Uterus (tissue), 4 donors: ENCODE results near the gene MYBBP1A. TPM values are rescaled to one million over a fixed set of nuclear protein-coding genes. Genes with fewer than 3 reads are reported as not detected.
A peak's percentile ranks its signal among the peaks of the same experiment; 100 is the strongest.

ENCODE experiments used
- DNase-seq, 2 donors: peaks; one replicate each; pipeline ENCODE4 v3.0.0-alpha.2; 2019 to 2020
- H3K27ac ChIP-seq, 2 donors: fragments of 200-600 bp; sonication (generic); 1 replicate in 1 of 2; 2 replicates in 1 of 2; pipeline ENCODE4 v1.5.1; 2016 to 2018
- H3K27me3 ChIP-seq, 2 donors: fragments of 200-600 bp; sonication (generic); one replicate each; pipeline ENCODE4 v1.5.1; 2018 to 2019; ENCODE audit warnings: control low read depth in 1 of 2
- H3K36me3 ChIP-seq, 2 donors: fragments of 200-600 bp; sonication (generic); one replicate each; pipeline ENCODE4 v1.5.1; 2019; ENCODE audit warnings: control low read depth in 1 of 2
- H3K4me1 ChIP-seq, 2 donors: fragments of 200-600 bp; sonication (generic); one replicate each; pipeline ENCODE4 v1.5.1; 2018 to 2019; ENCODE audit warnings: control low read depth in 1 of 2
- H3K4me3 ChIP-seq, 2 donors: fragments of 200-600 bp; sonication (generic); 1 replicate in 1 of 2; 2 replicates in 1 of 2; pipeline ENCODE4 v1.5.1; 2018 to 2019; ENCODE audit warnings: mild to moderate bottlenecking in 1 of 2
- H3K9me3 ChIP-seq, 2 donors: fragments of 200-600 bp; sonication (generic); one replicate each; pipeline ENCODE4 v1.5.1; 2019; ENCODE audit warnings: control low read depth in 1 of 2
- POLR2A ChIP-seq, 2 donors: fragments of 450-650 bp; IDR thresholded peaks; one replicate each; pipeline ENCODE4 v1.6.1; 2016; ENCODE audit warnings: antibody characterized with exemption in 2 of 2, mild to moderate bottlenecking in 1 of 2, moderate library complexity in 1 of 2
- intact Hi-C: fragments of 100-400 bp; cut with DNase I; formaldehyde crosslinking; loops from one replicate; pipeline ENCODE4 v1.15.1; 2023; ENCODE audit warnings: low total_unique reads
- total RNA-seq, 4 donors: library from RNA; depleted of rRNA in 3 of 4; stranded (reverse); fragments of >200 nt in 3 of 4; gene quantifications; one replicate each; pipeline versions ENCODE4 v1.1.0 to v1.2.4, GENCODE V29; 2014 to 2023
- TF ChIP-seq, protein P1 (sequence below), 4 experiments: fragments of 200-600 bp in 2 of 4; fragments of 450-650 bp in 2 of 4; sonication (generic) in 2 of 4; IDR thresholded peaks; one replicate each; pipeline ENCODE4 v1.5.1; 2016 to 2019; ENCODE audit warnings: antibody characterized with exemption in 4 of 4, mild to moderate bottlenecking in 2 of 4, moderate library complexity in 1 of 4
- donor health status: DM: yes; HTN: yes; CAD: no.

The MYBBP1A gene
- total RNA-seq, 4 donors from 2014 or later: 10.9 to 64.7 (median 25.2) TPM

DNA sequence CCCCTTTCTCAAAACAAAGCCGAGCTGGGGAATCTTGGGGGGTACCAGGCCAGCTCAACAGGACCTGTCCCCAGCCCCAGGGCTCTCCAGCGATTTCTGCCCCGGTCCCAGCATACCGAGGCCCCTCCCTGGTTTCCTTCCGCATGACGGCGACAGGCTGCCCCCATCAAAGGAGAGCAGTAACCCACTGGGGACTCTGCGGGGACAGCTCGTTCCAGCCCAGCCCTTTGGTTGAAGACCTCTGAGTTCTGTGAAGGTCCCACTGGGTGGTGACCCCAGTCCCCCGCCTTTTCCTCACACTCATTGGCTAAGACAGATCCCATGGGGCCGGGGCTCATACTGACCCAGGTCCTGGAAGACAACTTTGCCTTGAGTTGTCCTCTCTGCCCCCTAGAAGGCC lies 33.2 kb upstream of the MYBBP1A start:
- peak overlapping the region in 1 of 2 donors; percentile 35 for H3K27ac ChIP-seq
- TF ChIP-seq, protein P1, sequence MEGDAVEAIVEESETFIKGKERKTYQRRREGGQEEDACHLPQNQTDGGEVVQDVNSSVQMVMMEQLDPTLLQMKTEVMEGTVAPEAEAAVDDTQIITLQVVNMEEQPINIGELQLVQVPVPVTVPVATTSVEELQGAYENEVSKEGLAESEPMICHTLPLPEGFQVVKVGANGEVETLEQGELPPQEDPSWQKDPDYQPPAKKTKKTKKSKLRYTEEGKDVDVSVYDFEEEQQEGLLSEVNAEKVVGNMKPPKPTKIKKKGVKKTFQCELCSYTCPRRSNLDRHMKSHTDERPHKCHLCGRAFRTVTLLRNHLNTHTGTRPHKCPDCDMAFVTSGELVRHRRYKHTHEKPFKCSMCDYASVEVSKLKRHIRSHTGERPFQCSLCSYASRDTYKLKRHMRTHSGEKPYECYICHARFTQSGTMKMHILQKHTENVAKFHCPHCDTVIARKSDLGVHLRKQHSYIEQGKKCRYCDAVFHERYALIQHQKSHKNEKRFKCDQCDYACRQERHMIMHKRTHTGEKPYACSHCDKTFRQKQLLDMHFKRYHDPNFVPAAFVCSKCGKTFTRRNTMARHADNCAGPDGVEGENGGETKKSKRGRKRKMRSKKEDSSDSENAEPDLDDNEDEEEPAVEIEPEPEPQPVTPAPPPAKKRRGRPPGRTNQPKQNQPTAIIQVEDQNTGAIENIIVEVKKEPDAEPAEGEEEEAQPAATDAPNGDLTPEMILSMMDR (IDR thresholded peaks at IDR 0.05): no peak
- TF ChIP-seq POLR2A (IDR thresholded peaks at IDR 0.05): no peak
- peaks cover 0 to 14% of the 10 kb centered on the region in 2 donors for H3K4me1 ChIP-seq
- H3K4me3 ChIP-seq: no peak overlapping the region
- no peaks in the 10 kb centered on the region for H3K9me3 ChIP-seq
- no peaks in the 10 kb centered on the region for H3K36me3 ChIP-seq
- DNase-seq: peak in 1 of 2 donors; percentile 41
- H3K27me3 ChIP-seq: no peaks in the 10 kb centered on the region
- intact Hi-C loops: no loop called here

GRCh38 chr17:4587803-4588202 lies 32.6 kb upstream of the MYBBP1A start:
- Histone ChIP-seq H3K27me3 (no peaks in the 10 kb centered on the region), H3K27ac (peak overlapping the region; percentile 35 to 49), H3K4me1 (peaks cover 0 to 14% of the 10 kb centered on the region in 2 donors), H3K9me3 (no peaks in the 10 kb centered on the region), H3K4me3 (no peak overlapping the region), H3K36me3 (no peaks in the 10 kb centered on the region)
- no peak for DNase-seq
- intact Hi-C loops: no loop called here
- TF ChIP-seq POLR2A (IDR thresholded peaks at IDR 0.05): no peak
- TF ChIP-seq, protein P1 (IDR thresholded peaks at IDR 0.05): no peak

GRCh38 chr17:4587195-4587594 lies 32.0 kb upstream of the MYBBP1A start:
- no peaks in the 10 kb centered on the region for H3K36me3 ChIP-seq
- no peak for DNase-seq
- intact Hi-C loops: no loop called here
- H3K27me3 ChIP-seq: no peaks in the 10 kb centered on the region
- H3K27ac ChIP-seq: peak overlapping the region in 1 of 2 donors; percentile 33
- H3K4me1 ChIP-seq: peaks cover 0 to 14% of the 10 kb centered on the region in 2 donors
- no peaks in the 10 kb centered on the region for H3K9me3 ChIP-seq
- no peak overlapping the region for H3K4me3 ChIP-seq
- TF ChIP-seq POLR2A (IDR thresholded peaks at IDR 0.05): no peak
- TF ChIP-seq, protein P1 (IDR thresholded peaks at IDR 0.05): no peak

DNA sequence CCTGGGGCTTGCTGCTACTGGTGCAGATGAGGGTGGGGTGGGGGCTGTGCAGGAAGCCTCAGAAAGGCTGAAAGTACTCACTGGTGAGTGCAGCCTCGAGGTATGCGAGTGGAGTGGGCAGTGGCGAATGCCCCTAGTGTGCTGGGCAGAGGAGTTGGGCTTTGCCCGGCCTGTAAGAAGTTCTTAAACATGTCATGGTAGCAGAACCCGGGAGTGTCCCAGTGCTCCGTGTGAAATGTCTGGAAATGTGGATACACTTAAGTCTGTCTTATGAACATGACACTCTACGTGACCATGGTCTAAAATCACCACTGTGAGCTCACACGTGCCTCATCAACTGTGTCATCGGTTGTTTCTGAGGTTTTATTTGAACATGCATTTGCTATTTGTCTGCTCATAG lies 30.9 kb upstream of the MYBBP1A start:
- Histone ChIP-seq H3K9me3 (no peaks in the 10 kb centered on the region), H3K27ac (peak overlapping the region in 1 of 2 donors; percentile 37), H3K4me1 (peaks cover 0 to 14% of the 10 kb centered on the region in 2 donors), H3K27me3 (no peaks in the 10 kb centered on the region), H3K36me3 (no peaks in the 10 kb centered on the region), H3K4me3 (no peak overlapping the region)
- TF ChIP-seq POLR2A (IDR thresholded peaks at IDR 0.05): no peak
- intact Hi-C loops: no loop called here
- no peak for DNase-seq

DNA sequence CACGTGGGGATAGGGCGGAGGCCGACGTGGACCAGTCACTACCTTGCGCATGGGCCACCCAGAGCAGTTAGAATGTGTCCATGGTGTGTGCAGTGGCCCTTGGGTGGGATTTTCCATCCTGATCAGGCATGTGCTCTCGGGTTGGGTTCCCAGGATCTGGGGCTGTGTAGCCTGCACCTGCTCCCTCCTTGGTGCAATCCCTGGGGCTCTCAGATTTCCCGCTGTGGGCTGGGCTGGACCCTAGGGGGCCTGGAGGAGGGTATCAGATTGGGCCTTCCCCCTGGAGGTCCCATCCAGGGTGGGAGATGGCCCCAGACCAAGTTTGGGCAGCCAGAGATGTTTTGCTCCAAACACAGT lies 30.4 kb upstream of the MYBBP1A start:
- no peak for DNase-seq
- peak overlapping the region; percentile 37 to 39 for H3K27ac ChIP-seq

More for the DNA sequence above, 30.4 kb upstream of the MYBBP1A start:
- no peak overlapping the region for H3K4me3 ChIP-seq
- TF ChIP-seq, protein P1 (IDR thresholded peaks at IDR 0.05): no peak
- no peak for TF ChIP-seq POLR2A (IDR thresholded peaks at IDR 0.05)
- no peaks in the 10 kb centered on the region for H3K36me3 ChIP-seq
- H3K4me1 ChIP-seq: peaks cover 0 to 14% of the 10 kb centered on the region in 2 donors
- no peaks in the 10 kb centered on the region for H3K9me3 ChIP-seq
- intact Hi-C loops: no loop called here
- H3K27me3 ChIP-seq: no peaks in the 10 kb centered on the region
